ENCODE measurements around the gene CELSR1. TPM values are rescaled to one million over a fixed set of nuclear protein-coding genes. Genes with fewer than 3 reads are reported as not detected.

Gene CELSR1
- total RNA-seq, 1 experiment from 2014 or later = 22.6 TPM

DNA sequence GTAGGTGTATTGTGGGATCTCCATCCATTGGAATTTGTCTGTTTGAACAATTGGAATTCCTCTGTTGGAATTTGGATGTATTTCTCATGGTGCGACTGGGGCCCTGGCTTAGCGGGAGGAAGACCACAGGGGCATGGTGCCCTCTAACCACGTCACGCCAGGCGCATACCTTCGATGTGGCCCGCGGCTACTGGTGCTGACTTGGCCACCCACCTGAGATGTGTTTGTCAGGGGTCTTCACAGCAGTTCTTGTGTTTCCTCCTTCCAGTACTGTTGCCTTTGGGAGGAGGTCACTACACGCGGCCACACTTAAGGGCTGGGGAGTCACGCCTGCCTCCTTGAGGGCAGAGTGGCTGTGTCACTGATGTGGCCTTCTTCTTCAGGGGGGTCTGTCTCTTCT is 46.2 kb upstream of the CELSR1 start:
- Histone ChIP-seq H4K20me1 (ENCODE audit: control insufficient read depth, insufficient read depth, insufficient read length) (no peaks in the 10 kb centered on the region), H4K8ac (replicated peaks; ENCODE audit: insufficient read length, low read depth, low read length) (no peak overlapping the region), H3K23ac (ENCODE audit: insufficient read length, low read depth, low read length) (no peak overlapping the region), H2BK20ac (ENCODE audit: low read depth, low read length, poor library complexity, severe bottlenecking) (no peak overlapping the region), H4K91ac (ENCODE audit: insufficient read length, low read depth, low read length) (no peak overlapping the region), H2AK5ac (ENCODE audit: insufficient read length, low read length) (no peak overlapping the region), H2BK5ac (ENCODE audit: insufficient read length, low read length) (no peak overlapping the region), H3K27ac (ENCODE audit: insufficient read length, low read depth, low read length) (no peak overlapping the region), H3K56ac (ENCODE audit: insufficient read length, low read depth, low read length) (no peak overlapping the region), H3K4me1 (ENCODE audit: insufficient read depth, low read length) (no peaks in the 10 kb centered on the region; the same call in 1 of the 2 replicates), H3K18ac (ENCODE audit: insufficient read length, low read depth, low read length) (no peak overlapping the region), H2BK12ac (ENCODE audit: insufficient read length, low read depth, low read length) (no peak overlapping the region), H3K79me2 (ENCODE audit: insufficient read depth, low read length) (no peaks in the 10 kb centered on the region; the same call in 1 of the 2 replicates), H4K5ac (ENCODE audit: insufficient read length, low read depth, low read length) (no peak overlapping the region), H3K4ac (ENCODE audit: low read depth, low read length) (no peak overlapping the region), H2BK15ac (ENCODE audit: low read depth, low read length) (no peak overlapping the region), H3T11ph (ENCODE audit: low read length) (no peak overlapping the region), H2BK120ac (ENCODE audit: low read depth, low read length, poor library complexity, severe bottlenecking) (no peak overlapping the region), H3K4me2 (ENCODE audit: insufficient read depth, insufficient read length, low read length) (no peak overlapping the region), H3K14ac (ENCODE audit: insufficient read depth, low read length) (no peak overlapping the region), H3K79me1 (ENCODE audit: insufficient read depth, low read depth, low read length, poor library complexity, severe bottlenecking) (no peaks in the 10 kb centered on the region), H3K27me3 (ENCODE audit: insufficient read depth, low read length) (no peaks in the 10 kb centered on the region), H2AFZ (ENCODE audit: low read length) (no peak overlapping the region), H3K9me3 (ENCODE audit: control insufficient read depth, low read depth, low read length) (no peaks in the 10 kb centered on the region), H3K9ac (ENCODE audit: extremely low read depth, insufficient read length, low read length) (no peak overlapping the region), H3K23me2 (ENCODE audit: insufficient read length, low read depth, low read length, poor library complexity, severe bottlenecking) (no peaks in the 10 kb centered on the region)
- H3K27ac Mint-ChIP-seq = no peak overlapping the region; a peak in 1 of 7 replicates
- peak; percentile 20 for DNase-seq
- no peak overlapping the region for H3K4me3 Mint-ChIP-seq
- no peaks in the 10 kb centered on the region for H3K9me3 Mint-ChIP-seq
- peaks cover 43 to 68% of the 10 kb centered on the region in 2 experiments for H3K4me1 Mint-ChIP-seq
- no CpG with 5 or more reads among the region's 11 CpGs for WGBS (ENCODE audit: extremely low coverage, insufficient read length, low lambda C conversion rate)
- no peaks in the 10 kb centered on the region for H3K36me3 Mint-ChIP-seq (ENCODE audit: insufficient read depth in 1 of 3, low read depth in 3 of 3)
- H3K27me3 Mint-ChIP-seq (ENCODE audit: low read depth) = peaks cover 15% of the 10 kb centered on the region
- TF ChIP-seq, protein P1, sequence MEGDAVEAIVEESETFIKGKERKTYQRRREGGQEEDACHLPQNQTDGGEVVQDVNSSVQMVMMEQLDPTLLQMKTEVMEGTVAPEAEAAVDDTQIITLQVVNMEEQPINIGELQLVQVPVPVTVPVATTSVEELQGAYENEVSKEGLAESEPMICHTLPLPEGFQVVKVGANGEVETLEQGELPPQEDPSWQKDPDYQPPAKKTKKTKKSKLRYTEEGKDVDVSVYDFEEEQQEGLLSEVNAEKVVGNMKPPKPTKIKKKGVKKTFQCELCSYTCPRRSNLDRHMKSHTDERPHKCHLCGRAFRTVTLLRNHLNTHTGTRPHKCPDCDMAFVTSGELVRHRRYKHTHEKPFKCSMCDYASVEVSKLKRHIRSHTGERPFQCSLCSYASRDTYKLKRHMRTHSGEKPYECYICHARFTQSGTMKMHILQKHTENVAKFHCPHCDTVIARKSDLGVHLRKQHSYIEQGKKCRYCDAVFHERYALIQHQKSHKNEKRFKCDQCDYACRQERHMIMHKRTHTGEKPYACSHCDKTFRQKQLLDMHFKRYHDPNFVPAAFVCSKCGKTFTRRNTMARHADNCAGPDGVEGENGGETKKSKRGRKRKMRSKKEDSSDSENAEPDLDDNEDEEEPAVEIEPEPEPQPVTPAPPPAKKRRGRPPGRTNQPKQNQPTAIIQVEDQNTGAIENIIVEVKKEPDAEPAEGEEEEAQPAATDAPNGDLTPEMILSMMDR (conservative IDR thresholded peaks at IDR 0.05) = no peak

Data from H9 (cell line).